ENCODE measurements around the gene CERKL.

CERKL gene

DNA sequence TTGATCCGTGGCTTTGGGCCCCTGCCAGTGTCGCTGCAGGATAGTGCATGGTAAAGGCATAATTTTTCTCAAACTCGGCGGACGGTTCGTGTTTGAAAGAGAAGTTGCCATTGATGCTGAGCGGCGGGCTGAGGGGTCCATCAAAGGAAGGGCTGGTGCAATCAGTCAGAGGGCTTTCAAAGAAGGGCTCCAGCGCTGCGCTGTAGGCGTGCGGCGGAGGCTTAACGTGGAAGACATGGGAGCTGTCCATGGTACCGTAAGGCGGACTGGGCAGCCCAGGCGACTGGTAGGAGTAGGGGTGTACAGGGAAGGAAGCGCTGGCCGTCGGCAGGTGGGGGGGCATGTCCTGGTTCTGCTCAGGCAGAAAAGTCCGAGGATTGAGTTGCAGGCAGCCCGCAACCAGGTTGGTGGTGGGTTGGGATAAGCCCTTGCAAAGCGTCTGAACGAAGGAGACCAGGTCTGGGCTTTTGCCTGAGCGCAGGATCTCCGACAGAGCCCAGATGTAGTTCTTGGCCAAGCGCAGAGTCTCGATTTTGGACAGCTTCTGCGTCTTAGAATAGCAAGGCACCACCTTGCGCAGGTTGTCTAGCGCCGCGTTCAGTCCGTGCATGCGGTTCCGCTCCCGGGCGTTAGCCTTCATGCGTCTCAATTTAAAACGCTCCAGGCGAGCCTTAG lies 21.1 kb upstream of the CERKL start:
- DNase-seq (ENCODE audit: low read depth in 2 of 2) = peak; percentile 38 to 41

DNA sequence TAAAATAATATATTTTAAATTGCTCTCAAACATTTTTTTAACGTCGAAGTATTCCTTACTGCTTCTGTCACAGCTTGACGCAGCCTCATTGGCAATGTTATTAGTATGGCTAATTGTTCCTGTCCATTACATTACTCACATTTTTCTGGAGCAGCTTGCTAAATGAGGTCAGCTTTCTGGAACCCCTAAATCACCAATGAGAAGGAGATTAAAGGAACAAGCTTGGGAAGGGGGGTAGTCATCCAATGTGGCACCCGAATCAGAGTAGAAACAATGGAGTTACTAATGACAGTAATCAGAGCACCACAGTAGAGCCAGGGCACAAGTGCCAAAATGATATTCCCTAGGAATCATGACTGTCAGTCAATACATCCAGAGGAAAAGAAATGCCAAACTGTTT lies 18.3 kb upstream of the CERKL start:
- no peak for DNase-seq (ENCODE audit: low read depth in 2 of 2)

DNA sequence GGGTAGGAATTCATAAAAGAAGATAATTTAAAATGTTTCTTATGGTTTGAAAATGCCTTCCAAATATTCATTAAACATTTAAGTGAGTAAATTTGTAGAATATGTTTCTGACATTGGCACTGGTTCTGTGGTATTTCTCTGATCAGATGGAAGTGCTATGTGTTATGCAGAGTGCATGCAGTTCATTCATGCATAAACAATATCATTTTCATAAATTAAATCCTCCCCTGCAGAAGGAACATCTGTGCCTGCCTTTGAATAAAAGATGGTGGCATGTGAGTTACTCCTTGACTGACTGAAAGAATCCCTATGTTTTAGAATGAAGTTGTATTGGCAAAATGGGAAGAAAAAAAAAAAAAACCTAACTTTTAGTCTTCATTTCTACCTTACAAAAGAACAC lies 17.6 kb upstream of the CERKL start:
- DNase-seq (ENCODE audit: low read depth in 2 of 2) = no peak

DNA sequence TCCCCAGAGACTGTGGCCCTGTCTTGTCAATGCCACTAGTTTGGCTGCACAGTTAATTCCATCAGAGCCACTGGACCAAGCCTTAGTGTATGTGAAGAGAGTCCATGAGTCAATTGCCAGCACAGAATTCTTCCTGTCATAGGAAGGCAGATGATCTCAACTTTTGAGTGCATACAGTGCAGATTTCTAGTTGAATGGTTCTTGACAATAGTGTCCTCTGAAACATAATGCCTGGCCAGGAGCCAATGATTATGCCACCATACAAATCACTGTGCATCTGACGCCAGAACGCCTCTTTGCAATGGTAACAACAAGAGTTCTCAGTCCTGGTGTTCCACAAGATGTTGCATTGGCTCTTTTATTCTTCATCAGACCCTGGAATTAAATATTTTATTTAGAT lies 16.3 kb upstream of the CERKL start:
- no peak for DNase-seq (ENCODE audit: low read depth in 2 of 2)

DNA sequence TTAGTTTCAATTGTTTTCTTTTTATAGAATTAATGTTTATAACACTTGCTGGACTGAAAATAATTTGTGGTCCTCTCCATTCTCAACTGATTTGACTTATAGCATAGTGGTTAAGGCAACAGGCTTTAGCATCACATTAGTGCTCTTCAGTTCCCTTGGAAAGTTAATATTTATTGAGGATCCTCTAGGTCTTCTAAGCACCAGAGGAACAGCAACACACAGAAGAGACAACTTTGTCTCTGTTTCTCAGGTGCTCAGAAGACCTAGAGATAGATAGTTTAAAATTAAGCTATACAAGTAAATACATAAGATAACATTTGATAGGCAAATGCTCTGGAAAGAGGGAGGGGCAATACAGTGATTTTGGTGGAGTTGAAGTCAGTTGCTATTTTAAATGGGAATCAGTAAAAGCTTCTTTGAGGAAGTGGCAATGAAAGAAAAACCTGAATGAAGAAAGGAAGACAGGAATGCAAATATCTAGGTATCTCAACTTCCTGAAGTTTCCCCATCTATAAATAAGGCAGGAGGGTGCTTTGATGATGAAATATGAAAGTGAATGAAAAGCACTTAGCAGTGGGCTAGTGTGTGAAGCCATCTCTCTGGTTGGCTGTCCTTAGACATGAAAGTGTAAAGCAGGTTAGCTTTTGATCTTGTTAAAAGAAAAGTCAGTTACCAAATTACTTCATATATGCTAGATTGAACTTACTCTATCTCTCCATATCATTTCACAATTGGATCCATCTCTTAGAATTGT lies 15.5 kb upstream of the CERKL start:
- DNase-seq (ENCODE audit: low read depth in 2 of 2) = no peak

DNA sequence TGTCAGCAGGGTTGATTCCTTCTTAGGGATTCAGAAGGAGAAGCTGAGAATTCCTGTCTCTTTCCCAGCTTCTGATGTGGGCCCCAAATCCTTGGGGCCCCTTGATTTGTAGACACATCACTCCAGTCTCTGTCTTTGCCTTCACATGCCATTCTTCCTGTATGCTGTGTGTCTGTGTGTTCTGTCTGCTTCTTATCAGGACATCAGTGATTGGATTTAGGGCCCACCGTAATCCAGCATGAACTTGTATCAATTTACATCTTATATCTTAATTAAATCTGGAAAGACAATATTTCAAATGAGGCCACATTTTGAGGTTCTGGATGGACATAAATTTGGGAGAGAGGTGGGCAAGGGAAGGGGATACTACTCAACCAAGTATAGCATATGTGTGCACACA lies 13.7 kb upstream of the CERKL start:
- no peak for DNase-seq (ENCODE audit: low read depth in 2 of 2)

DNA sequence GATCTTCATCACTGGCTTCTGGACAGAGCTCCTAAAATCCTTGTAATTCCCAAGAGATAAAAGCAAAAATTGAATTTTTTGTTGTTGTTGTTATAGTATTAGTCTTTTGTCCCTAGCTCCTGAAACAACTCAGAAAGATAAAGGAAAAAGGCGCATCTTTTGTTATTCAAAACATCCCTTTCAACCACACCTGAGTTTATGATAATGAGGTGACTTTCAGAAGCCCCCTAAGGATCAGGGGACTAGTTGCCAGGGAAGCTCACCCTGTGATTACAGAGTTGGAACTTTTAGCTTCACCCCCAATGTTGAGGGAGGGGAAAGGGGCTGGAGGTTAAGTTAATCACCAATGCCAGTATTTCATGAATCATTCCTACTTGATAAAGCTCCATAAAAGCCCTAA lies 10.3 kb upstream of the CERKL start:
- DNase-seq (ENCODE audit: low read depth in 2 of 2) = no peak

DNA sequence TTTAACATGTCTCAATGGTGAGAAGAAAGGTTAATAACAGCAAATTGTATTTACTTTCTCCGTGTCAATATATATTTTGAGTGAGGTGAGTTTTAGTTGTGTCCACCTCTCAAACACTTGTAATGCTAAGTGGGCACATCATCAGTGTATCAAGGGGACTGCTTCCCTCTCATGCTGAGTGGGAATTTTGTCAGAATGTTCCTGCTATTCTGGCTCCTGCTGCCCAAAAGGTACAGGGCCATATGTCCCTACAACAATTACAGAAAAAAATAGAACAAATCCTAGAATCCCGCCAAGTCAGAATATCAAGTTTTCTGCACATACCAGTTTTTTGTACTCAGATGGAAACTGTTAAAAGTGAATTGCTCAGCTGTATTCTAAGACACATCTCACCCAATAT lies 5.4 kb upstream of the CERKL start:
- no peak for DNase-seq (ENCODE audit: low read depth in 2 of 2)

DNA sequence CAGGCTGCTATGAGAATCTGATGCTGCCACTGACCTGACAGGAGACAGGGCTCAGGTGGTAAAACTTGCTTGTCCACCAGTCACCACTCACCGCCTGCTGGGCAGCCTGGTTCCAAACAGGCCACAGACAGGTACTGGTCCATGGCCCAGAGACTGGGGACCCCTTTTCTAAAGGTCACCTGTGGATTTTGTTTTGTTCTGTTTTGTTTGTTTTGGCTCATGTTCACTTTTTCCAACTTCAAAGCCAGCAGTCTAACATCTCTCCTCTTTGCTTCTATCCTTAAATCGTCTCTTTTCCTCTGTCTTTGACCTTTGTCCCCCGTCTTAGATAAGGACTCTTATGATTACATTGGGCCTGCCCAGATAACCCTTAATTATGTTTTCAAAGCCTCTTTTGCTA lies 3.3 kb upstream of the CERKL start:
- DNase-seq (ENCODE audit: low read depth in 2 of 2) = no peak

DNA sequence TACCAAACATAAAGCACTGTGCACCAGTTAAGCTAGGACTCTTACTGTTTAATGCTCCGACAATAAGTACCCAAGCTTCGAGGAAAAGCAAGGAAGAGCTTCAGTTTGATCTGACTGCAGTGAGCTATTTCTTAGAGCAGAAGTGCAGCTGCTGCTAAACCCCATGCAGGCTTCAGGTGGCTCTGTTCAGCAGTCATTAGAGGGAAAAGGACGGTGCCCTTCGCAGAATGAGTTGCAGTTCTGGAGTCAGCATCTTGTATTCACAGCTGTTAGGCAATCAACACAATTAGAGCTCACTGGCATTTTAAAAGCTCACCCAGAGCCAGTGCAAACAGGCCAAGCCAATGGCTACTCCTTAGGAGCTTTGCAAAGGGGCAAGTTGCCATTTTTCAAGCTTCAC lies 1.5 kb upstream of the CERKL start:
- DNase-seq (ENCODE audit: low read depth in 2 of 2) = no peak

DNA sequence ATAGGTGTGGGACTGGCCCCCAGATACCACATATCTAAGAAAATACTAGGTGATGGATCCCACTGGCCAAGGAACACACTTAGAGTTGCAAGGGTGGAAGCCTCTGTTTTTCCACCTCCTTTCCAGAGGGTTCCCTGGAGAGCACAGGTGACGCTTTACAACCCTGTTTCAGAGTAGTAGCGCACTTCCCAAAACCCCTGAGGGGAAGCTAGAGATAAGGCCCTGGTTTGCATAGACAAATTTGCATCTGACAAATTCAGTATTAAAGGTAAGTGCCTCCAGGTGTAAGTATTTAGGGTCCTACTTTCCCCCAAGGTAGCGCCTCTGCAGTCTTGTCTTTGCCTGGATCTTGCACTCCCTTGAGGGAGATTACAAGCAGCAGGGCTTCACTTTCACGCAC lies 474 bp upstream of the CERKL start:
- no peak for DNase-seq (ENCODE audit: low read depth in 2 of 2)

DNA sequence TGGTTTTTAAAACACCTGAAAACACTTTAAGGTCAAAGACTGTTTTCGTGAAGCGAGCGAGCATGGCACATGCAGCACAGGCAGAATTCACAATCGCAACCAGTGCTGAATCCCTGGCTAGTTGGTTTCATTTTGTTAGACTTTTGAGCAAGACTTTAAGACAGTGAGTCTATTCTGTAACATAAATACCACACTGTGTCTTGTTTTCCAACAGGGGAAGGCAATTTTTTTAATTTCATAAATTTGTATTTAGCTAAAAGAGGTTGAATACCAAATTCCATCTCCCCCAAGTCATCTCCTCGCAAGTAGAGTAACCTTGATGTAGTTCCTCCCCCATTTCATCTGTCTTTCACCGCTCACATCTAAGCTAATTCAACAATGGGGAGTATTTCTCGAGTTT lies 1.4 kb downstream of the CERKL start:
- DNase-seq (ENCODE audit: low read depth in 2 of 2) = no peak

DNA sequence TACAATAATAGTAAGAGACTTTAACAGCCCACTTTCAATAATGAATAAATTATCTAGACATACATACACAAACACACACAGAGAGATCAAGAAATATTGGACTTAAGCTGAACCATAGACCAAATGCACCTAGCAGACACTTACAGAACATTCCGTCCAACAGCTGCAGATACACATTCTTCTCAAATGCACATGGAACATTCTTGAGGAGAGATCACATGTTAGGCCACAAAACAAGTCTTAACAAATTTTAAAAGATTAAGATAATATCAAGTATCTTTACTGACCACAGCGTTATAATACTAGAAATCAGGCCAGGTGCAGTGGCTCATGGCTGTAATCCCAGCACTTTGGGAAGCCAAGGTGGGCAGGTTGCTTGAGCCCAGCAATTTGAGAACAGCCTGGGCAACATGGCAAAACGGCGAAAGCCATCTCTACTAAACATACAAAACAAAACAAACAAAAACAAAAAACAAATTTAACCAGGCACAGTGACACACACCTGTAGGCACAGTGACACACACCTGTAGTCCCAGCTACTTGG lies 7.4 kb downstream of the CERKL start:
- DNase-seq (ENCODE audit: low read depth in 2 of 2) = no peak

DNA sequence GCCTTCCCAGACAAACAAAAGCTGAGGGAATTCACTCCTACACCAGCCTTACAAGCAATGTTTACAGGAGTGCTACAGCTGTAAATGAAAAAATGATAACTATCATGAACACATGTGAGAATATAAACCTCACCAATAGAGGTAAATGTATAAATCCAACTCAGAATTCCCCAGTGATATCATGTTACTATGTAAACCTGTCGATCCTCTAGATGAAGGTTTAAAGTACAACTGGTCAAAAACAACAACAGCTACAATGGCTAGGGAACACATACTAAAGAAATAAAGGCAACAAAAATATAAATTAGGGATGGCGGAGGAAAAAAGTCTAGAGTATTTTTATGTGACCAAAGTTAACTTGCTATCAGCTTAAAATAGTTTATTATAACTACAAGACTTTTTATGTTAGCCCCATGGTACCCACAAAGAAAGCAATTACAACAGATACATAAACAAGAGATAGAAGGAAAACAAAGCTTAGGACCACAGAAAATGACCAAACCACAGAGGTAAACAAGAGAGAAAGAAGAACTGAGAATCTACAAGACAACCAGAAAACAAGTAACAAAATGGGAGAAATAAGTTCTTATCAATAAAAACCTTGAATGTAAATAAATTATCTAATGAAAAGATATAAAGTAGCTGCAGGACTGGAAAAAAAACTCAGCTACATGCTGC lies 8.3 kb downstream of the CERKL start:
- no peak for DNase-seq (ENCODE audit: low read depth in 2 of 2)

DNA sequence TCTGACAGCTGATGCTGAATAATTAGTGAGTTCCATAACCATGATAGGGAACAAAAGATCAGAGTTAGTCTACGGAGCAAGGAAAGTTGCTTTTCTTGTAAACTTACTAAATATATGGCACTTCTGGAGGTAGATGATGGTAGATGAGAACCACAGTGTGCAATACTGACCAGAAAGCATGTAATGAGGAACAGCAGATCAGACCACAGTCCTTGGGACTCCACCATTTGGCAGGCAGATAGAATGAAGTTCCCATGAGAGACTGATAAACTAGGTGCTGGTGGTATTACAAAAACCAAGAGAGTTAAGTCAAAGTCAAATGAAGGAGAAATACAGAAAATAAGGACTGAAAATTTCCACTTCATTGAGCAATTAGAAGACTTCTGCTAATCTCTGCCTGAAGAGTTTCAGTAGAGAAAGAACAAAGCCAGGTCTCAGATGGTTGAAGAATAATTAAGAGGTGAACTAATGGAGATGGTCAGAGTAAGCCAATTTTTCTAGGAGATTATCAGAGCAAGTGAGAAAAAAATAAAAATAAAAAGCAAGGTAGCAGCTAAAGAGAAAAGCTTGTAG lies 10.4 kb downstream of the CERKL start:
- no peak for DNase-seq (ENCODE audit: low read depth in 2 of 2)

DNA sequence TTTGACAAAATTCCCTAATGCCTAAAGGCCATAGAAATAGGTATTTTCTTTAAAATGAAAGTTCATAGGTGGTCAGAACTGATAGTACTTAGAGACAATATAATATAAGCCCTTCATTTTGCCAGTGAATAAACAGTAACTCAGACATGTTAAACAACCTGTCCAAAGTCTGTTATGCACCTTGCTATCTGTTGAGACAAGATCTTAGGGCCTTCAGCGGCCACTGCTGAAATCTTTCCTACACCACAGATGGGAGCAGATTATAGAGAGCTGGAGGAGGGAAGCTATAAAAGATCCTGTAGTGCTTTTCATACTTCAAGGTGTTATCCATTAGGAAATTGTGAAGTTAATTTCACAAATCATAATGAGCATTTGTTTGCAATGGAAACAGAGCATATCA lies 13.8 kb downstream of the CERKL start:
- no peak for DNase-seq (ENCODE audit: low read depth in 2 of 2)

DNA sequence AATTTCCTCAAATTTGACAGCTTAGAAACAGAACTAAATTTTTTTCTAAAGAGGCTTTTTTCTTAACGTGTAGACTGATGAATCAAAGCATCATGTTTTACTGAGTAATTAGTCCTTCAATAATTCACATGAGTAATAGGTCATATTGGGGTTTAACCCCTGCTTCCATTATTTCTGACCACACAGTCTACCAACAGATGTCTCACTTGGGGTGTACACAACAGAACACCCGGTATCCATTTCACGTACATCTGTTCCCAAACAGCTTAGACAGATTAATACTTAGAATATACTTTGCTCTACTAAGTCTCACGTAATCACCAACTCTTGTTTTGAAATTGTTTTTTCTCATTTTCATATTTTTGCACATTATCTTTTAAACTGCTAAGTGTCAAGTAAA lies 14.8 kb downstream of the CERKL start:
- no peak for DNase-seq (ENCODE audit: low read depth in 2 of 2)

DNA sequence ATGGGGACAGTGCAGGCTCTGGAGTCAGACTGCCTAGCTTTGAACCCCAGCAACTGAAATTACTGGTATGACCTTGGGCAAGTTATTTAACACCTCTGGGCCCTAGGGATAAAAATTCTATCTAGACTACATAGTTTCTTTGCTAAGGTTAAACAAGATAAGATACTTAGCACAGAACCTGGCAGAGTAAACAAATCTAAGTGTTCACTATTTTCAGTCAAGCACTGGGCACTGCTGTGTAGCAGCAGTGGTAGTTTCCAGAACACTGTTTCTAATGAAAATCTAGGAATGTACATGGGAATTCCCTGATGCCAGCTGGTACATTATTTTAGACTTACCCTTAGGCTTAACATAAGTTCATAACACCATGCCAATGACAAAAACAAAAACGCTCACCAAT lies 17.2 kb downstream of the CERKL start:
- DNase-seq (ENCODE audit: low read depth in 2 of 2) = no peak

DNA sequence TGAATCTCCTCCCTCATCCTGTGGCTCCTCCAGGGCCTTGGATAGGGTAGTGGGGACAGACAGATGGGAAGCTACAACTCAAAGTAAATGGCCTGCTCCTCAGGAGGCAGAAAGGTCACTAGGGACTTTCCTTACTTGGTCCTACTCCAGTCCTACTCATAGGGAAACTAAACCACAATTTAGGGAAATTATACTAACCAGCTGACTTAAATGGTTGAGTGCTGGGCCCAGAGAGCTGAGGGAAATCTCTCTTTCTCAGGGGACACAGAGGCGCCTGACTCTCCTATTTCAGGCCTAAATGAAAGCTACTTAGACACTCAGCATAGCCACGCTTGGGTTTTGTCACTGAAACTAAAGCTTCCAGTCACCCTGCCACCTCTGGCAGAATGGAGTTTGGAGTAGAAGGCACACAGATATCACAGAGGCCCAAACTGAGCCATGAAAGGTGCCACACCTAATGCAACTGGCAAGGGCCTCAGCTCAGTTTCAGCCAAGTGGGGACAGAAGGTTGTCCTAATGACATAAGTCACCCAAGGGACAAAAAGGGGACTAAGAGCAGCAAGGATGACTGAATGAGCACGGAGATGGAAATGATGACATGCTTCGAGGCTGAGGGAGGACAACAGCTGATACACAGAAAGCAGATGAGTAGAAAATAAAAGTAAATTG lies 24.0 kb downstream of the CERKL start:
- DNase-seq (ENCODE audit: low read depth in 2 of 2) = no peak

DNA sequence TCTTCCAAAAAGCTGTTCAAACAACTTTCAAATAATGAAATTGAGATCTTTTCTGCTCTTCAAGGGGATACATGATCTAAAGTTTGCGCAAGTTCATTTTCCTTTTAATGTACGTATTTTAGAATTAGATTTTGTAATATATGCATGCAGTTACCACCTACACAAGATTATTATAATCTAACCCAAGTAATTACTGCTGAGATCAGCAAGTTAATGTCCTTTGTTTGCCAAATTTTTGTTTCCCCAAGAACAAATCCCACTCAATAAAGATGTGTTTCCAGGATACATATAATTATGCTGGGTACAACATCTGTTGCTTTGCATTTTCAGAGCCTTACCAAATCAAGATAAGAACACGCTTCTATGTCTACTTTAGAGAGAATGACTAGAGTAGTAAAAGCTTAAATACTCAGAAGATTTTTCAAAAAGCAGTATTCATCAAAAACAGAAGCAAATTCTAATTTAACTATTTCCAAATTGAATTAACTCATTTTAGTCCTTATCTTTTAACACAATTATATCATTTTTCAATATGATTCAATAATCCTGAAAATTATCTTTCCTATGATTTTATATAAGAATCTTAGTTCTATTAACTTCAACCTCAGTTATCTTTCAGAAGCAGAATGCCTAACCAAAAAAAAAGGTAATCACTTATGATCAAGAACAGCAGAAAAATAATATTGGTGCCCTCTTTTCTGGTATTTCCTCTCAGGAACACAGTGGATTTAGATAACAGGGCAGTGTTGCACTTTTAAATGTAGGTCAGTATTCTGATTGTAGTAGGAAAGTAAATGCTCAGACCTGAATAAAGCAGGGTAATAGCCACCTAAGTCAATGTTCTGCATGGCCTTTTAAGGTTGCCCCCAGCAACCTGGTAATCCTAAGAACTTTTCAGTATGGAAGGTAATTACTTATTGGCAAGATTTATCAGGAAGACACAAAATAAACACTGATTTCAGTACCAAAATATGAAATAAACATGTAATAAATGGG lies 28.0 kb downstream of the CERKL start:
- DNase-seq (ENCODE audit: low read depth in 2 of 2) = no peak

DNA sequence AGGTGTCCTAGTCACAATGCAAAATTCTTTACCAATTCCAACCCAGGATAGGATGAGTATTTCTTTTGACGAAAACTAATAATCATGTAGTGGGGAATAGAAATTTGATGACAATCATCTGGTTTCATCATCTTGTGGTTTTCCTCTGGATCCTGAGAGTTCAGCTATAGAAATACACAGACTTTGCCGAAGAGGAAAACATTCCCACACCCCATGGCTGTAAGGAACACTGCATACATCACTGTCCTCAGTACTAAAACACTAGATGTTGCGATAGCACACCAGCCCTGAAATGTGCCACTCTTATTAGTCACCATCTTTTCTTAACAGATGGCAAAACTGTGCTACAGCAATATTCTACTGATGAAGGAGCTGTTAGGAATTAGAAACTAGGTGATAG lies 29.4 kb downstream of the CERKL start:
- DNase-seq (ENCODE audit: low read depth in 2 of 2) = no peak
